ENCODE data around the gene BUD23. TPM values are rescaled to one million over a fixed set of nuclear protein-coding genes. Genes with fewer than 3 reads are reported as not detected.
A peak's percentile ranks its signal among the peaks of the same experiment; 100 is the strongest.

Gene BUD23
- total and polyA plus RNA-seq, 9 of the 15 experiments (the other 6 are each of a cell fraction or from before 2014, with no cell fraction given) = 79.5 to 270 (median 150) TPM

DNA sequence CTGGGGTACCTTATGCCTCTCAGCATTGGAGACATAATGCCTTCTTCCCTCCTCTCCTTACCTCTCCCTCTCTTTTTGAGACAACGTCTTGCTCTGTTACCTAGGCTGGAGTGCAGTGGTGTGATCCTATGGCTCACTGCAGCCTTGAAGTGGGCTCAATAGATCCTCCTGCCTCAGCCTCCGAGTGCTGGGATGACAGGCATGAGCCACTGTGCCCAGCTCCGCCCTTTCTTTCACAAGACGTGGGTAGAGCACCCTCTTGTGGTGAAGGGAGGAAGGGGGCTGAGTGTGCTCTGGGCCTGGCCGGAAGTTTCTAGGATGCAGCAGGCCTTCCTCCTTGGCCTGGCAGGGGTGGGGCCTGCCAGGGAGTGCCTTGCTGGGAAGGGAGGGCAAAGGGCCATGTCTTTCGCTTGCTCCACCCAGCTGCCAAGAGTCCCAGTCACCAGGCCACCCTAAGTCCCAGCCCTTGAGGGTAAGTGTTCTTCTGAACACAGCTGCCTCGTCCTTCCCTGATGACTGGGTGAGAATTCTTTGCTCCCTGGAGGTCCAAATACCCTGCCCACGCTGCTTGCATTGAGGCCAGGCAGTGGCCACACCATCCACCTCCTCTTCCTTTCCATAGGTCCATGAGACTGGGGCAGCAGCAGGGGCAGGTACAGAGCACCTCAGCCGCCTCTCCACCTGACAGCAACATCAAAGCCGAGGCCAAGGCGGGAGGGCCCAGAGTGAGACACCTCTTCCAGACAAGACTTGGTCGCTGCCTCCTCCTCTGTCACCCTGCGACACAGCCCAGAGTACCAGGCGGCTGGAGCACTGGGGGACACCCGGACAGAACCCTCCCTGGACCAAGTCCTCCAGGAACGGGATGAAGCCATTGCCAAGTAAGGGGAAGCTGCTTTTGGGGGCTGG lies 51.5 kb downstream of the BUD23 start (continued):
- TF ChIP-seq SPI1 (IDR thresholded peaks at IDR 0.05; ENCODE audit: borderline replicate concordance, low read depth, low read length) = 0 out of 2 replicates have a peak, but pooled peaks have one; percentile 15
- no peak for TF ChIP-seq ZNF311 (CRISPR knock-in tag; IDR thresholded peaks at IDR 0.05)
- TF ChIP-seq, protein P1, sequence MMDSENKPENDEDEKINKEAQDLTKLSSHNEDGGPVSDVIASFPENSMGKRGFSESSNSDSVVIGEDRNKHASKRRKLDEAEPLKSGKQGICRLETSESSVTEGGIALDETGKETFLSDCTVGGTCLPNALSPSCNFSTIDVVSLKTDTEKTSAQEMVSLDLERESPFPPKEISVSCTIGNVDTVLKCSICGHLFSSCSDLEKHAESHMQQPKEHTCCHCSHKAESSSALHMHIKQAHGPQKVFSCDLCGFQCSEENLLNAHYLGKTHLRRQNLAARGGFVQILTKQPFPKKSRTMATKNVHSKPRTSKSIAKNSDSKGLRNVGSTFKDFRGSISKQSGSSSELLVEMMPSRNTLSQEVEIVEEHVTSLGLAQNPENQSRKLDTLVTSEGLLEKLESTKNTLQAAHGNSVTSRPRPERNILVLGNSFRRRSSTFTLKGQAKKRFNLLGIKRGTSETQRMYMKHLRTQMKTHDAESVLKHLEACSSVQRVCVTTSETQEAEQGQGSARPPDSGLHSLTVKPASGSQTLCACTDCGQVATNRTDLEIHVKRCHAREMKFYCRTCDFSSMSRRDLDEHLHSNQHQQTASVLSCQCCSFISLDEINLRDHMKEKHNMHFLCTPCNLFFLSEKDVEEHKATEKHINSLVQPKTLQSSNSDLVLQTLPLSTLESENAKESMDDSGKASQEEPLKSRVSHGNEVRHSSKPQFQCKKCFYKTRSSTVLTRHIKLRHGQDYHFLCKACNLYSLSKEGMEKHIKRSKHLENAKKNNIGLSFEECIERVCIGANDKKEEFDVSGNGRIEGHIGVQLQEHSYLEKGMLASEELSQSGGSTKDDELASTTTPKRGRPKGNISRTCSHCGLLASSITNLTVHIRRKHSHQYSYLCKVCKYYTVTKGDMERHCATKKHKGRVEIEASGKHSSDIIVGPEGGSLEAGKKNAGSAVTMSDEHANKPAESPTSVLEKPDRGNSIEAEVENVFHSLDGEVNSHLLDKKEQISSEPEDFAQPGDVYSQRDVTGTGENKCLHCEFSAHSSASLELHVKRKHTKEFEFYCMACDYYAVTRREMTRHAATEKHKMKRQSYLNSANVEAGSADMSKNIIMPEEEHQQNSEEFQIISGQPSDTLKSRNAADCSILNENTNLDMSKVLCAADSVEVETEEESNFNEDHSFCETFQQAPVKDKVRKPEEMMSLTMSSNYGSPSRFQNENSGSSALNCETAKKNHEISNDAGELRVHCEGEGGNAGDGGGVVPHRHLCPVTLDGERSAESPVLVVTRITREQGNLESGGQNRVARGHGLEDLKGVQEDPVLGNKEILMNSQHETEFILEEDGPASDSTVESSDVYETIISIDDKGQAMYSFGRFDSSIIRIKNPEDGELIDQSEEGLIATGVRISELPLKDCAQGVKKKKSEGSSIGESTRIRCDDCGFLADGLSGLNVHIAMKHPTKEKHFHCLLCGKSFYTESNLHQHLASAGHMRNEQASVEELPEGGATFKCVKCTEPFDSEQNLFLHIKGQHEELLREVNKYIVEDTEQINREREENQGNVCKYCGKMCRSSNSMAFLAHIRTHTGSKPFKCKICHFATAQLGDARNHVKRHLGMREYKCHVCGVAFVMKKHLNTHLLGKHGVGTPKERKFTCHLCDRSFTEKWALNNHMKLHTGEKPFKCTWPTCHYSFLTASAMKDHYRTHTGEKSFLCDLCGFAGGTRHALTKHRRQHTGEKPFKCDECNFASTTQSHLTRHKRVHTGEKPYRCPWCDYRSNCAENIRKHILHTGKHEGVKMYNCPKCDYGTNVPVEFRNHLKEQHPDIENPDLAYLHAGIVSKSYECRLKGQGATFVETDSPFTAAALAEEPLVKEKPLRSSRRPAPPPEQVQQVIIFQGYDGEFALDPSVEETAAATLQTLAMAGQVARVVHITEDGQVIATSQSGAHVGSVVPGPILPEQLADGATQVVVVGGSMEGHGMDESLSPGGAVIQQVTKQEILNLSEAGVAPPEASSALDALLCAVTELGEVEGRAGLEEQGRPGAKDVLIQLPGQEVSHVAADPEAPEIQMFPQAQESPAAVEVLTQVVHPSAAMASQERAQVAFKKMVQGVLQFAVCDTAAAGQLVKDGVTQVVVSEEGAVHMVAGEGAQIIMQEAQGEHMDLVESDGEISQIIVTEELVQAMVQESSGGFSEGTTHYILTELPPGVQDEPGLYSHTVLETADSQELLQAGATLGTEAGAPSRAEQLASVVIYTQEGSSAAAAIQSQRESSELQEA (IDR thresholded peaks at IDR 0.05; ENCODE audit: low read depth) = no peak
- TF ChIP-seq ZNF586 (CRISPR knock-in tag; conservative IDR thresholded peaks at IDR 0.05) = no peak
- TF ChIP-seq ZKSCAN8 (CRISPR knock-in tag; IDR thresholded peaks at IDR 0.05) = no peak
- TF ChIP-seq ZFPM2 (CRISPR knock-in tag; IDR thresholded peaks at IDR 0.05) = no peak
- peak; percentile 81 for TF ChIP-seq CC2D1A (IDR thresholded peaks at IDR 0.05)
- TF ChIP-seq SMARCC2 (IDR thresholded peaks at IDR 0.05; ENCODE audit: low read depth) = no peak
- peak; percentile 85 for TF ChIP-seq CEBPB (tag; IDR thresholded peaks at IDR 0.05)
- TF ChIP-seq, protein P2, sequence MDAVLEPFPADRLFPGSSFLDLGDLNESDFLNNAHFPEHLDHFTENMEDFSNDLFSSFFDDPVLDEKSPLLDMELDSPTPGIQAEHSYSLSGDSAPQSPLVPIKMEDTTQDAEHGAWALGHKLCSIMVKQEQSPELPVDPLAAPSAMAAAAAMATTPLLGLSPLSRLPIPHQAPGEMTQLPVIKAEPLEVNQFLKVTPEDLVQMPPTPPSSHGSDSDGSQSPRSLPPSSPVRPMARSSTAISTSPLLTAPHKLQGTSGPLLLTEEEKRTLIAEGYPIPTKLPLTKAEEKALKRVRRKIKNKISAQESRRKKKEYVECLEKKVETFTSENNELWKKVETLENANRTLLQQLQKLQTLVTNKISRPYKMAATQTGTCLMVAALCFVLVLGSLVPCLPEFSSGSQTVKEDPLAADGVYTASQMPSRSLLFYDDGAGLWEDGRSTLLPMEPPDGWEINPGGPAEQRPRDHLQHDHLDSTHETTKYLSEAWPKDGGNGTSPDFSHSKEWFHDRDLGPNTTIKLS (IDR thresholded peaks at IDR 0.05; ENCODE audit: borderline replicate concordance, low read depth) = no peak
- no peak for TF ChIP-seq BRCA1 (IDR thresholded peaks at IDR 0.05)
- TF ChIP-seq BRCA1 (CRISPR knock-in tag; IDR thresholded peaks at IDR 0.05) = no peak
- TF ChIP-seq SAFB2 (IDR thresholded peaks at IDR 0.05; ENCODE audit: borderline replicate concordance, low read depth, low read length, severe bottlenecking) = no peak
- TF ChIP-seq, protein P3, sequence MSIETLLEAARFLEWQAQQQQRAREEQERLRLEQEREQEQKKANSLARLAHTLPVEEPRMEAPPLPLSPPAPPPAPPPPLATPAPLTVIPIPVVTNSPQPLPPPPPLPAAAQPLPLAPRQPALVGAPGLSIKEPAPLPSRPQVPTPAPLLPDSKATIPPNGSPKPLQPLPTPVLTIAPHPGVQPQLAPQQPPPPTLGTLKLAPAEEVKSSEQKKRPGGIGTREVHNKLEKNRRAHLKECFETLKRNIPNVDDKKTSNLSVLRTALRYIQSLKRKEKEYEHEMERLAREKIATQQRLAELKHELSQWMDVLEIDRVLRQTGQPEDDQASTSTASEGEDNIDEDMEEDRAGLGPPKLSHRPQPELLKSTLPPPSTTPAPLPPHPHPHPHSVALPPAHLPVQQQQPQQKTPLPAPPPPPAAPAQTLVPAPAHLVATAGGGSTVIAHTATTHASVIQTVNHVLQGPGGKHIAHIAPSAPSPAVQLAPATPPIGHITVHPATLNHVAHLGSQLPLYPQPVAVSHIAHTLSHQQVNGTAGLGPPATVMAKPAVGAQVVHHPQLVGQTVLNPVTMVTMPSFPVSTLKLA (conservative IDR thresholded peaks at IDR 0.05) = peak in 1 of 2 experiments; percentile 49; a peak in 2 of 4 replicates
